Testis (tissue), 2 donors: ENCODE results near the gene REV3L.

Experiments
- POLR2A ChIP-seq: fragments of 450-650 bp; IDR thresholded peaks from one replicate; pipeline ENCODE4 v1.6.1; 2017; ENCODE audit warnings: antibody characterized with exemption, mild to moderate bottlenecking, moderate library complexity
- TF ChIP-seq, protein P1 (sequence below), 3 experiments: fragments of 450-650 bp in 2 of 3; fragments of 200-600 bp in 1 of 3; sonication (generic) in 1 of 3; IDR thresholded peaks; one replicate each; pipeline ENCODE4 v1.5.1; 2016 to 2019; ENCODE audit warnings: antibody characterized with exemption in 3 of 3, mild to moderate bottlenecking in 2 of 3, moderate library complexity in 1 of 3

DNA sequence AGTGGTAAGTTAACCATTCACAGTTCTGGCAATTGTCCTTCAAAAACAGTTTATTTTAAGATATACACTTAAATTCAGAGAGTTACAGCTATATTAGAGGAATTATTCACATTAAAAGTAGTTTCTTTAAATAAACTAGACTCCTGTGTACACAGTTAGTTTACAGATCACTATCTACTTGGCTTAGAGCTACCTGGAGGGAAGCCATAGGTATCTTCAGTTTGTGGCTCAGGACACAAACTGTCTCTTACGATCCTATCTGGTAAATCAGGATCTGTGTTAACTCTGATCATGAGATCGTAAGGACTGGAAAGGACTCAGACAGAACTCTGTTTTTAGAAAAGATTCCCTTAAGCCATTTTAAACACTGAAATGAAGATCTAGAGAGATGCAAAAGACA lies 160.9 kb downstream of the REV3L start:
- TF ChIP-seq POLR2A = no peak
- TF ChIP-seq, protein P1, sequence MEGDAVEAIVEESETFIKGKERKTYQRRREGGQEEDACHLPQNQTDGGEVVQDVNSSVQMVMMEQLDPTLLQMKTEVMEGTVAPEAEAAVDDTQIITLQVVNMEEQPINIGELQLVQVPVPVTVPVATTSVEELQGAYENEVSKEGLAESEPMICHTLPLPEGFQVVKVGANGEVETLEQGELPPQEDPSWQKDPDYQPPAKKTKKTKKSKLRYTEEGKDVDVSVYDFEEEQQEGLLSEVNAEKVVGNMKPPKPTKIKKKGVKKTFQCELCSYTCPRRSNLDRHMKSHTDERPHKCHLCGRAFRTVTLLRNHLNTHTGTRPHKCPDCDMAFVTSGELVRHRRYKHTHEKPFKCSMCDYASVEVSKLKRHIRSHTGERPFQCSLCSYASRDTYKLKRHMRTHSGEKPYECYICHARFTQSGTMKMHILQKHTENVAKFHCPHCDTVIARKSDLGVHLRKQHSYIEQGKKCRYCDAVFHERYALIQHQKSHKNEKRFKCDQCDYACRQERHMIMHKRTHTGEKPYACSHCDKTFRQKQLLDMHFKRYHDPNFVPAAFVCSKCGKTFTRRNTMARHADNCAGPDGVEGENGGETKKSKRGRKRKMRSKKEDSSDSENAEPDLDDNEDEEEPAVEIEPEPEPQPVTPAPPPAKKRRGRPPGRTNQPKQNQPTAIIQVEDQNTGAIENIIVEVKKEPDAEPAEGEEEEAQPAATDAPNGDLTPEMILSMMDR (IDR thresholded peaks at IDR 0.05) = no peak
